Astrocyte (in vitro differentiated cells and primary cell): ENCODE data around the gene HNRNPL. TPM values are rescaled to one million over a fixed set of nuclear protein-coding genes. Genes with fewer than 3 reads are reported as not detected.
A peak's percentile ranks its signal among the peaks of the same experiment; 100 is the strongest.
"Not testable (repeated sequence)": the region's sequence is repeated elsewhere in the genome, so short reads cannot be mapped to it uniquely, and the experiment has no call there.

Experiments used
- DNase-seq: peaks from one replicate; pipeline ENCODE4 v3.0.0-alpha.2; 2010; ENCODE audit warnings: low read depth
- FAIRE-seq: peaks from 2 replicates; lab custom pipeline; 2011; peaks lifted over from hg19 to GRCh38; lab: Jason Lieb, UNC
- H2AFZ ChIP-seq: 2 replicates; pipeline ENCODE4 v1.6.0; 2012; ENCODE audit warnings: low read depth, low read length, inconsistent platforms
- H3K27ac ChIP-seq: 2 replicates; pipeline ENCODE4 v1.5.1; 2011; ENCODE audit warnings: low read depth, low read length, inconsistent platforms
- H3K27me3 ChIP-seq: 2 replicates; pipeline ENCODE4 v1.6.0; 2011; ENCODE audit warnings: low read length, inconsistent platforms; ENCODE audit not compliant: insufficient read depth
- H3K36me3 ChIP-seq: 2 replicates; pipeline ENCODE4 v1.5.1; 2011; ENCODE audit warnings: low read length, inconsistent platforms; ENCODE audit not compliant: insufficient read depth
- H3K4me1 ChIP-seq: 2 replicates; pipeline ENCODE4 v1.5.1; 2011; ENCODE audit warnings: low read length, inconsistent platforms; ENCODE audit not compliant: insufficient read depth
- H3K4me2 ChIP-seq: 2 replicates; pipeline ENCODE4 v1.6.0; 2012; ENCODE audit warnings: low read length, inconsistent platforms
- H3K4me3 ChIP-seq: 2 replicates; pipeline ENCODE4 v1.5.1; 2011; ENCODE audit warnings: low read depth, mild to moderate bottlenecking, low read length, inconsistent platforms; ENCODE audit not compliant: insufficient read depth
- H3K79me2 ChIP-seq: 2 replicates; pipeline ENCODE4 v1.6.0; 2012; ENCODE audit warnings: mild to moderate bottlenecking, low read length, inconsistent platforms; ENCODE audit not compliant: insufficient read depth
- H3K9ac ChIP-seq: 2 replicates; pipeline ENCODE4 v1.6.0; 2012; ENCODE audit warnings: mild to moderate bottlenecking, low read length, inconsistent platforms
- H3K9me3 ChIP-seq: 2 replicates; pipeline ENCODE4 v1.5.1; 2012; ENCODE audit warnings: low read depth, mild to moderate bottlenecking, low read length, inconsistent platforms; ENCODE audit not compliant: insufficient read depth
- H4K20me1 ChIP-seq: 2 replicates; pipeline ENCODE4 v1.6.0; 2012; ENCODE audit warnings: low read length, inconsistent platforms; ENCODE audit not compliant: insufficient read depth
- H3K27ac Mint-ChIP-seq: one replicate; pipeline ENCODE4 v1.8.0; 2021; ENCODE audit warnings: mild to moderate bottlenecking, mixed read lengths; ENCODE audit not compliant: unreplicated experiment
- H3K27me3 Mint-ChIP-seq: one replicate; pipeline ENCODE4 v1.8.0; 2021; ENCODE audit warnings: low read depth, mixed read lengths; ENCODE audit not compliant: unreplicated experiment
- H3K36me3 Mint-ChIP-seq: one replicate; pipeline ENCODE4 v1.8.0; 2021; ENCODE audit warnings: low read depth, mixed read lengths; ENCODE audit not compliant: unreplicated experiment
- H3K4me1 Mint-ChIP-seq: one replicate; pipeline ENCODE4 v1.8.0; 2021; ENCODE audit warnings: low read depth, mixed read lengths; ENCODE audit not compliant: unreplicated experiment
- H3K4me3 Mint-ChIP-seq: one replicate; pipeline ENCODE4 v1.8.0; 2021; ENCODE audit warnings: mild to moderate bottlenecking, moderate library complexity, mixed read lengths; ENCODE audit not compliant: unreplicated experiment
- H3K9me3 Mint-ChIP-seq: one replicate; pipeline ENCODE4 v1.8.0; 2021; ENCODE audit warnings: mild to moderate bottlenecking, mixed read lengths; ENCODE audit not compliant: unreplicated experiment
- CTCF ChIP-seq: IDR thresholded peaks from 2 replicates; pipeline ENCODE4 v1.5.1; 2011; ENCODE audit warnings: low read depth, mild to moderate bottlenecking, inconsistent platforms, low read length, moderate library complexity; ENCODE audit not compliant: insufficient read depth
- EZH2 ChIP-seq: IDR thresholded peaks from 2 replicates; pipeline ENCODE4 v1.6.1; 2012; ENCODE audit warnings: mild to moderate bottlenecking, low read length, inconsistent platforms; ENCODE audit not compliant: insufficient read depth
- total RNA-seq: library from RNA; stranded (reverse); gene quantifications from 2 replicates; pipeline ENCODE4 v1.2.1, GENCODE V29; 2021

The HNRNPL gene
- total RNA-seq, 1 donor from 2014 or later, result 314 TPM

GRCh38 chr19:38792250-38793111 is 57.3 kb downstream of the HNRNPL start:
- peaks cover 5% of the 10 kb centered on the region for H3K4me1 Mint-ChIP-seq
- H3K27me3 ChIP-seq, result no peaks in the 10 kb centered on the region
- peak overlapping the region; percentile 79 for H3K27ac Mint-ChIP-seq
- peak overlapping the region; percentile 56 for H2AFZ ChIP-seq
- no peak overlapping the region for H3K4me3 ChIP-seq
- H3K36me3 Mint-ChIP-seq, result no peaks in the 10 kb centered on the region
- DNase-seq, result no peak
- H3K27me3 Mint-ChIP-seq, result peaks cover 4% of the 10 kb centered on the region
- H3K9ac ChIP-seq, result no peak overlapping the region
- peak overlapping the region; percentile 33 for H3K4me2 ChIP-seq
- H3K4me1 ChIP-seq, result peaks cover 5% of the 10 kb centered on the region
- FAIRE-seq, result no peak
- TF ChIP-seq EZH2 (no peak), CTCF (no peak)
- no peaks in the 10 kb centered on the region for H4K20me1 ChIP-seq
- no peaks in the 10 kb centered on the region for H3K9me3 Mint-ChIP-seq
- H3K9me3 ChIP-seq, result no peaks in the 10 kb centered on the region
- no peak overlapping the region for H3K27ac ChIP-seq
- H3K4me3 Mint-ChIP-seq, result no peak overlapping the region
- no peaks in the 10 kb centered on the region for H3K79me2 ChIP-seq
- no peaks in the 10 kb centered on the region for H3K36me3 ChIP-seq

GRCh38 chr19:38791451-38792064 is 58.2 kb downstream of the HNRNPL start:
- H3K4me3 ChIP-seq, H3K27ac ChIP-seq, H3K36me3 Mint-ChIP-seq, H3K4me1 ChIP-seq, H3K4me1 Mint-ChIP-seq, H3K79me2 ChIP-seq, H3K27me3 ChIP-seq, H3K9ac ChIP-seq, H3K4me3 Mint-ChIP-seq, DNase-seq, H3K9me3 Mint-ChIP-seq, H3K27me3 Mint-ChIP-seq, H4K20me1 ChIP-seq, H3K27ac Mint-ChIP-seq, H3K9me3 ChIP-seq, H3K36me3 ChIP-seq: not testable (repeated sequence)
- FAIRE-seq, result peak; percentile 73
- Histone ChIP-seq H2AFZ (peak overlapping the region; percentile 50), H3K4me2 (peak overlapping the region; percentile 59)

- not testable (repeated sequence) for H3K36me3 Mint-ChIP-seq, DNase-seq, H3K36me3 ChIP-seq, H3K27me3 Mint-ChIP-seq, H3K27ac ChIP-seq, H3K4me3 ChIP-seq, H3K9me3 ChIP-seq, FAIRE-seq, H4K20me1 ChIP-seq, H3K4me3 Mint-ChIP-seq, H3K79me2 ChIP-seq, H3K9me3 Mint-ChIP-seq, H3K27me3 ChIP-seq, H3K27ac Mint-ChIP-seq, H3K4me1 ChIP-seq, H3K9ac ChIP-seq, H3K4me1 Mint-ChIP-seq
- Histone ChIP-seq H2AFZ (peak overlapping the region; percentile 50), H3K4me2 (peak overlapping the region; percentile 59)
These were observed 59.0 kb downstream of the HNRNPL start for GRCh38 chr19:38790507-38791403.
